IPS-NIHi11 (cell line): ENCODE measurements around the gene CHRD.

Experiments
- DNase-seq: peaks from one replicate; pipeline ENCODE4 v3.0.0; 2012; ENCODE audit warnings: mixed read lengths, low spot score

Gene CHRD

DNA sequence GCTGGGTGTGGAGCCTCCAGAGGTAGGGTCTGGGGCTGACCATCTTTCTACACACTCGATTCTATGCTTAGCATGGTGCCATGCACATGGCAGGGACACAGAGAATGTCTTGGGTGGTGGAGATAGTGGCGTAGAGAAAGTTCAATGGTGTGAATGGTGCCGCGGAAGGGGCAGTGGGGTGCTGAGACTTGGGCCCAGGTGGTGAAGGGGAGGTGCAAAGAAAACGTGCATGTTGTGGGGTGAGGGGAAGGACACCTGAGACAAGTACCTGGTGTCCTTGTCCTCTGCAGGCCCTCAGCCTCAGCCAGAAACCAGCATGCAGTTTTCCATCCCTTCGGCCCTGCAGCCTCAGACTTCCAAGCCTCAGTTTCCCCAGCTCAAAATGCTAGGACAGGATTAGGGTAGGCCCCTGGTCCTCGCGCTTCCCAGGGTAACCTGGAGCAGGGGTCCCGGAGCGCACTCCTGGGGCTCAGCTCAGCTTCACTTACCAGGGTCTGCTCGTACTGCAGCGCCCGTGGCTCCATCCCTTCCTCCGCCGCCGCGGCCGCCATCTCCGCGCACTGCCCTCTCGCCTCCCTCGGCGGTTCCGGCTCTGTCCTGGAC, 18.8 kb upstream of the CHRD start:
- DNase-seq, result no peak

DNA sequence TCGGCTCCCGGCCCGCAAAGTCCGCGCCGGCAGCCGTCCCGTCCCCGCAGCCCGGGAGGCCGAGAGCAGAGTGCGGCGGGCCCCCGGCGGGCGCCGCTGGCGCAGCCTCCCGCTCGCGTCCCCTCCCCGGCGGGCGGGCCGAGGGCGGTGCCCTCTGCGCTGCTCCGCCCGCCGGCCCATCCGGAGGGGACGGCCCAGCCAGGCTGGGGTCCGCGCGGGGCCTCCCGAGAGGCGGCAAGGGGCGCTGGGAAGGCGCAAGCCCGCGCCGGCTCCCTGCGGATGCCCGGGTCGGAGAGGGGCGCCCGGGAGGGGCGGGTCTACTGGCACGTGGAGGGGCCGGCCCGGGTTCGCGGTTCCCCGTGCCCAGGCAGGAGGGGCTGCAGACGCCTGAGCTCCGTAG, 18.3 kb upstream of the CHRD start, which contains the start of the genes CLCN2 and POLR2H:
Gene CLCN2 (minus strand): TSS at position 74 of the 400 bp plus-strand sequence. CDS start 126 bp downstream, outside the sequence.
Gene POLR2H (plus strand): TSS at position 179 of the 400 bp plus-strand sequence. CDS start 1,783 bp downstream, outside the sequence.
- peak; percentile 83 for DNase-seq

DNA sequence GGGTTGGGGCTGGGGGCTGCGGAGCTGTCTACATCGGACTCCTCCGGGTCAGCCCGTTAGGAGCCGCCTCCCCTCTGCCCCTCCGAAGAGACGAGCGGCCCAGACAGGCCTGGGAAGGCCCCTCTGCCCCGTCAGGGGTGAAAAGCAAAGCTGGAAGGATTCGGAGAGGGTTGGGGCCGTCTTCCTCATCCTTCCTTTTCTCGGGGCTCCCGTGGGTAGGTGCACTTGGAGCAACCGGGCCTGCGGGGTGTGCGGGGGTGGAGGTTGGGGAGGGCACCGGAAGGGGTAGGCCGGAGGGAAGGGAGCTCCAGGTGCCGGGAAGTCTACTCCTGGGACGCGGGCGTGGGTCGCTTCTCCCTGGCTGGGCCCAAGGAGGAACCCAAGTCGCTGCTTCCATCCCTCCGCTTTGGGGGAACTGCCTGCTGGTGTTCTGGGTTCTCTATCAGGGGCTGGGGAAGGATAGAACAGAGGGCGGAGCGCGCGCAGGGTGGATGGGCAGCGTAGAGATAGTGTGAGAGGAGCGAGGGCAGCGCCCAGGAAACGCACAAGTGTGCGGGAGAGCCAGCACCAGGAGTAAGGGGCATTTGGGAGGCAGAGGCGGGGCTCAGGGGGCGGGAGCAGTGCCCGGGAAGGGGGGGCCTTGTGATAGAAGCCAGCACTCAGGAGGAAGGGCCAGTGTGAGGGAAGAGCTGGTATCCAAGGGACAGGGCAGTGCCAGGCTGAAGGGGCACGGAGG, 17.8 kb upstream of the CHRD start:
- no peak for DNase-seq

DNA sequence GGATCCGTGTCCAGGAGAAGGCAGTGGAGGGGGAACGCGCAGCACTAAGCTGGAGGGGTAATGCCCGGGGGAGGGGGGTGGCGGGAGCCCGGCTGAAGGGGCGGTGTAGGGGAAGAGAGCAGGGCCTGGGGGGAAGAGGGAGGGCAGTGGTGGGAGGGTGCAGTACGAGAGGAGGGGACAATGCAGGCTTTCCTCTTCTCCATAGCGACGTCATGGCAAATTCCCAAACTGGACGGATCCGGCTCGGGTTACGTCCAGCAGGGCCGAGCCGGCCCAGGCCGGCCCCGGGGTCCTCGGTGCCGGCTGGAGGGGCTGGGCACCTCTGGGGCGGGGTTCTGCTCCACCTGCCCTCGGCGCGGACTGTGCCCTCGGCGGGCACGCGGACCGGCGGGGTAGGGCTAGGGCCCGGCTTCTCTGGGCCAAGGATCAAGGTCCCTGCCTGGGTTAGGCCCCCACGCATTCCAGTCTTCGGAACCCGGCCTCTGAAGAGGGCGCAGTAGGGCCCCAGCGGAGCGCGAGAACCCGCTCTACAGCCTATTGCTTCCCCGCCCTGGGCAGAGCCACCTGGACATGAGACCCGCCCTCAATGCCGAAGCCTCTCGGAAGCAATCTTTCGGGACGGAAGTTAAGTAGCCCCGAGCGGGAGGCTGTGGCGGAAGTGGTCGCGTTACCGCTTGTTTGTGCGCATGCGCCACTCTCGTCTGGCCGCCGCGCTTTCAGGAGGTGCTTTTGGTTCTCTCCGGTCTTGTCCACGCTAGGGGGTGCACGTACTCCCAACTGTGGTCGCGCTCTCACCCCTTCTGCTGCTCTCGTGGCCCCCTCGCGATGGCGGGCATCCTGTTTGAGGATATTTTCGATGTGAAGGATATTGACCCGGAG, 16.9 kb upstream of the CHRD start:
- DNase-seq, result peak; percentile 95

DNA sequence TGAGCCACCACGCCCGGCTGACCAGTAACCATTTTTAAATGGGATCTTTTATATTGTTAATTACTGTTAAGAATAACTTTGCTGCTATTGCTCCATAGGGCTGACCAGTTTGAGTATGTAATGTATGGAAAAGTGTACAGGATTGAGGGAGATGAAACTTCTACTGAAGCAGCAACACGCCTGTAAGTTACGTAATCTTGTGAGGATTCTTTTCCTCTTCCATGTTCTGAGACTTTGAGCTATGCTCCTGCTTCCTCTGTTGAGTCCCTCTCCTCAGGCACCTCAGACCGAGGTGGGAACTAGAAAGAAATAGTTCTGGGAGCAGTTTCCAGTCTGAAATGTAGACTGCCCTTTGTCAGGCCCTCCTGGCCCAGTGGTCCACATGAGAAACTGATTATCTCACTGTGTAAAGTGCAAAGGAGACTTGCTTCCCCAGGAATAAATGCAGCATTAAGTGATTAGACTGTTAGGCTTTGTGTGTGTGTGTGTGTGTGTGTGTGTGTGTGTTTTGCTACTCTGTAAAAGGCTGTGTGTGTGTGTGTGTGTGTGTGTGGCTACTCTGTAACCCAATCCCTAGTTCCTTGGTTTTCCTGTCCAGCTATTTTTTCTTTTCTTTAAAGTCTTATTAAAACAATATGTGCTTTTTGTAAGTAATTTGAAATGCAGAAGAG, 13.1 kb upstream of the CHRD start:
- DNase-seq, result no peak

DNA sequence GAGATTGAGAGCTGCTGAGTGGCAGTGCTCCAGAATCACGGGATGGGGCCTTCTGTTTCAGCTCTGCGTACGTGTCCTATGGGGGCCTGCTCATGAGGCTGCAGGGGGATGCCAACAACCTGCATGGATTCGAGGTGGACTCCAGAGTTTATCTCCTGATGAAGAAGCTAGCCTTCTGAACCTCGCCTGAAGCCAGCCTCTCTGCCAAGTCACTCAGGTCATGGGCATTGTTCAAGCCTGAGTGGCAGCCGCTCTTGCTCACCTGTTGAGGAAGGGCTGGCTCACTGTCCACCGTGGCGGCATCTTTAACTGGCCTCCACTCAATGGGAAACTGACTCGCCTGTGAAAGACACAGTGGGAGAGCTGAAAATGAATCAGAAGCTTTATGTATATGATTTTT, 11.7 kb upstream of the CHRD start:
- no peak for DNase-seq

DNA sequence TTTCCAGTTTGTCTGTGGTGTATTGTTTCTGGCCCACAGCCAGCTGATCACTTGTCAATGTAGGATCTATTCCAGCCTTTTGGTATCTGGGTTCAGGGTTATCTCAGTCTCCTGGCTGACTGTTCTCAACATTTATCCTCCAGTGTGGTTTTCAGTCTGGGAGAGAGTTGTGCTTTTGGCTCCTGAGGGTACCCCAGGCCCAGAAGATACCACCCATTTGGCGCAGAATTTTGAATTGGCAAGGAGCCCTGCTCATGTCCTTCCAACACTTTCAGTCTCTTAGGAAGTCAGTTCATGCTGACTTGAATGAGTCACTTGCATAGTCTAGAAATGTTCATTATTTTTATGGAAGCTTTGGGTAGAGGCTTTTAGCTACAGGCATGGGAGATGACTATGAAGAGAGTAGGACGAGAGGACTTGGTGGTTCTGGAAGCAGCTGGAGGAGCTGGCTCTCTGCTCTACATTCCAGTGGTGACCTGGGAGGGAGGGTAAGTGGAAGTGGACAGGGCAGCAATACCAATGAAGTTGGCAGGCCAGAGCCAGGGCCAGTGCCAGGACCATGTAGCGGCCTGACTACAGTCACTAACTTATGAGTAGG, 11.2 kb upstream of the CHRD start:
- DNase-seq, result no peak

DNA sequence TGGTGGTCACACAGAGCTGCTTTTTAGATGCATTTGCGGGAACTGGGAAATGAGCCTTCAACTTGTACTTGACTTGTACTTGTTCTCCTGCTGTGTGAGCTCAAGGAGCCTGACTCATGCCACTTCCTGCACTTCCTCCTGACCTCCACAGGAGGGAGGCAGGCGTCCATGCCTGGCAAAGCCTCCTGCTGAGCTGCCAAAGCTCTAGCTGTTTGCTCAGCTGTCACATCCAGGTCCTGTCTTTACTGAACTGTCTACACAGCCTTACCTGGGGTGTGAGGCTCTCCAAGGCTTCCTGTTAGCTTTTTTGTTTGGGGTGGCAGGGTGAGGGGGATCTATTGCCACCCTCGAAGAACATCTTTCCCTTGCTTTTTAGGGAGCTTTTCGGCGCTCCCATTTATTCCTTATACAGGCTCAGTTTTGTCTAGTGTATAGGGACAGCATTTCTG, 8.3 kb upstream of the CHRD start:
- peak; percentile 89 for DNase-seq

DNA sequence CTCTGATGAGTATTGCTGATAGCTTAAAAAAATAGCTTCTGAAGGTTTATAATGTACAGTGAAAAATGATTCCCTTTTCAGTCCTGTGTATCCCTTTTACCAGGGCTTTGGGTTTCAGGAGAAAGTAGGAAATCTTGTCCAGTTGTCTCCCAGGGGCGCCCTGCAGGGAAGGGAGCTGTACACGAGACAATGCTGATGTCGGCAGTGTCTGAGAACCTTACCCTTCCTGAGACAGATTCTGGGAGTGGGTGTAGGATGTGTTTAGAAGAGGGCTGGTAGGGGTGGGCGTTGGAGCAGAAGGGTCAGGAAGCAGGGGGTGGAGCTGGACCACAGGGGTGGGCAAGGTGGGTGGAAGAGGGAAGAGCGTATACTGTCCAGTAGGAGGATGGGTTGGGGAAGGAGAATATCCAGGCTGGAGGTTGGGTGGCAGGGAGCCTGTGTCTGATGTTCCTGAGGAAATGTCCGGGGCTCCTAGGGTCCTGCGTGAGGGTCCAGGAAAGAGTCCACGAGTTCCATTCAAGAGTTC, 7.5 kb upstream of the CHRD start:
- no peak for DNase-seq

DNA sequence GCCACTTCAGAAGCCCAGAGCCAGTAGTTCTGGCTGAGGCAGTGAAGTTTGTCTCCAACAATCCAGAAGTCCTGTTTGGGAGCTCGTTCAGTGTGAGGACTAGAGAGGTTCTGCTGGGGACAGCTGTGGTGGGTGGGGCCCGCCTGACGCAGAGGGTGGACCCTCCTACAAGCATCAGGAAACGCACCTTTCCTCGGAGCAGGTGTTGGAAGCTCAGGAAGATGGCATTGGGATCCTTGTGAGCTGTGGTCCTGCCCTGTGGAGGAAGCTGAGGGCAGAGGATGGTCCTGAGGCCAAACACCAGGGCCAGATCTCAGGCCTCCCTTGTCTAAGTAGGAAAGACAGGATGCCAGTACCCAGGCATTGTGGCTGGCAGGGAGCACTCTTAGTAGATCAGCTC, 6.9 kb upstream of the CHRD start:
- no peak for DNase-seq

DNA sequence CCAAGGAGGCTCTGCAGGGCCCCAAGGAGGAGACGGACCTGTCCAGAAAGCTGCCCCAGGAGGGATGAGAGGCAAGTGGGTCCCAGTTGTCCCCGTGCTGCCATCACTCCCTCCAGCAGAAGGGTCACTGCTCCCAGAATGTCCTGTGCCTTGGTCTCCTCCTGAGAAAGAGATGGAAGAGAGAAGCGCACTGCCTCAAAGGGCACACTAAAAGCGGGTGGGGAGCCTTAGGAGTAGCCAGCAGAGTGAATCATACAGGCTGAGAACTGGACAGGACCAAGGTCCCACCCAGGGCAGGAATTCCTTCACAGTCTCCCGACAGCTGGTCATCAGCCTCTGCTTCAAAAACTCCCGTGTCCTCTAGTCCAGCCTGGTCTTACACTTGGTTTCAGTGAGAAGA, 6.4 kb upstream of the CHRD start:
- no peak for DNase-seq

DNA sequence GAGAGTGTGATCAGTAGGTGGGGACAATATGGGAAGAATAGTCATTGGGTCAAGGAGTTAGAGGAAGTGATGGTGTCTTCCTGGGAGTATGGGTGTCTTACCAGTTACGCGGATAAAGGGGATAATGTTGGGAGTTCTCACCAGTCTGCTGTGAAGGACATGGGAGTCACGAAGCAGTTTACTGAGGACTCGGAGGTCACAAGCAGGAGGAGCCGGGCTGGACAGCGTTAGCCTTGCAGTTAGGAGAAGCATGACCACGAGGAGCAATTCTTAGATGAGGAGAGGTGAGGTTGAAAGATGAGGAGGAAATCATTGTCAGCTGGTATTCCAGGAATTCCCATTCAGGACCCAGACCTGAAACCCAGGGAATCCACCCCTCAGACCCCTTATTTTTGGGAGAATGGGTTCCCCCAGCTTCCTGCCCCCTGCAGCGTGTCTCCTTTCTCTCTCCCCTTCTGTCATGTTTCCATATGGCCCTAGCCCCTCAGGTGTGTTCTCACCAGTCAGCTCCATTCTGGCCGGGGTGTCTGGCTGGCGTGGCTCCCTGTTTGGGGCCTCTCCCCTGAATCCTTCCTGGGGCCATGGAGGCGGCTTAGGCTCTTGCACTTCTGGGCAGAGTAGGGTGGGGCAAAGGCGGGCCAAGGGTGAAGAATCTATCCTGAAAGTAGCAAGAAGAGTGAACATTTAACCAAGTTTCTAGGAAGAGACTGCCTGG, 4.0 kb upstream of the CHRD start:
- DNase-seq, result no peak

DNA sequence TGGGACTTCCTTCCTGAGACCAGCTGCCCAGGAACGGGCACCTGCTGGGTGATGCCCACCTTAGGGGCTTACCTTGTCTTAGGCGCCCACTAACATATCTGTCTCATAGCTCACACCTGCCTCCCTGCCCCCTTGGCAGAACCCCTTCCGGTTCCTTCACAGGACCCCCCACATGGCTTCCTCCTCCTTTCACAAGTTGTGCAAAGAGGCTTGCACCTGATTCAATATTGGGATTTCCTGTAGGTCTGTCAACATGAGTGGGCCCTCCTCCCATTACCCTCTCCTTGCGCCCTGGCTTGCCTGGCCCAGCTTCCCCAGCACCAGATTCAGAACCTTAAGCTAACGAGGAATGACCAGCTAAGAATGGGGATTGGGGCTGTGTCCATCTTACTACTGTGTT, 2.5 kb upstream of the CHRD start:
- no peak for DNase-seq

DNA sequence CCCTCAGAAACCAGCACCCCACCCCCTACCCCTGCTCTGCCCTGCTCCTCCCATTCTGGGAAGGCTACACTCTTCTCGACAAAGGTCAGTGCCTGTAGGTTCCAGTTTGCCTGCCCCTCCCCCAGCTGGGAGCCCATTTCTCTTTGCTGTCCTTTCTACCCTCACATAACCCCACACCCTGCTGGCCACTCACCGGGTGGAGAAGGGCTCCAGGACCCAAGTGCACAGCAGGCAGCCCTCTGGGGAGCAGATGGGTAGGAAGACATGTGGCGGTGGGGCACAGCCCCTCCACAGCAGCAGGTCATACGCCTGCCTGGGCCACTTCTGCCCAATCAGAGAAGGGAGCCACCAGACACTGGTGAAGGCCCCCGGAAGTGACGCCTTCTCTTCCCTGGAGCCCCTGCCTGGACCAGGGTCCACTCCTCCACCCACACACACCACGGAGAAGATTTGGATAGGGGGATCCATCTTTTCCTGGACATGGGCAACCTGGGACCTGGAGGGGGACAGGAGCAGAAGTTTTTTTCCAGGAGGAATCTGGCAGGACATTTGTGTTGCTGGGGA, 1.9 kb upstream of the CHRD start, which contains the start of gene THPO:
Gene THPO (minus strand): TSS at position 326 of the 564 bp plus-strand sequence. CDS start 1,948 bp downstream, outside the sequence.
- DNase-seq, result no peak

DNA sequence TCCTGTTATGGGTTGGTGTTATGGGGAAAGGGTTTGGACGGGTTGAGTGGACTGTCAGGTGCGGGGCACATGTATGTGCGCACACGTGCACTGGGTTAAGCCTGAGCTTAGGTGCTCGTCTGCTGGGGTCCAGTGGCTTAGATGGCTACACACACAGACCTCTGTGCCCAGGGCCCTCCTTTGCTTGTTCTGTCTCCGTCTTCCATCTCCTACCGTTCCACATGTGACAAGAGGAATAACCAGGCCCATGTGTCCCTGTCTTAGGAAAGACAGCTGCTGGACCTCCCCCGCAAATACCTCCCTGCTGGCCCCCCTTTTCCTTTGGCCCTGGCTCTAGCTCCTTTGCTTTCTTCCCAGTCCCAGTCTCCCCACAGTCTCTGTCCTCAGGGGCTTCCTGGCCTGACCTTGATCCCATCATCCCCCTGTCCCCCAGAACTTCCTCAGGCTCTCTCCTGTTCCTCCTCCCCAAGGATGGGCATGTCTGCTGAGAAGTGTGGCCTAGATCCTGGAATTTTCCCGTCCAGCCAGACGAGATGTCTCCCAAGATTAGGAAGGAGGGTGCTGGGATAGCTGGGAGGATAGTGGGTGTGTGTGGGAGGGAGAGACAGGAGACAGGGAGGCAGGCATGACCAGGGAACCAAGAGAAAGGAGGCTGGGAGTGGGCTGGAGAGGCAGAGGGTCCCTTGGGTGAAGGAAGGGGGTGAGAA, 1.1 kb upstream of the CHRD start:
- DNase-seq, result no peak

DNA sequence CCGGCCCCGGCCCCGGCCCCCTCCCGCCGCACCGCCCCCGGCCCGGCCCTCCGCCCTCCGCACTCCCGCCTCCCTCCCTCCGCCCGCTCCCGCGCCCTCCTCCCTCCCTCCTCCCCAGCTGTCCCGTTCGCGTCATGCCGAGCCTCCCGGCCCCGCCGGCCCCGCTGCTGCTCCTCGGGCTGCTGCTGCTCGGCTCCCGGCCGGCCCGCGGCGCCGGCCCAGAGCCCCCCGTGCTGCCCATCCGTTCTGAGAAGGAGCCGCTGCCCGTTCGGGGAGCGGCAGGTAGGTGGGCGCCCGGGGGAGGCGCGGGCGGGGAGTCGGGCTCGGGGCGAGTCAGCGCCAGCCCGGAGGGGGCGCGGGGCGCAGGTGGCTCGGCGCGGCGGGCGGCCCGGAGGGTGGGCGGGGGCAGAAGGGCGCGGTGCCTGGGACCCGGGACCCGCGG, 352 bp downstream of the CHRD start:
- DNase-seq, result peak; percentile 96

DNA sequence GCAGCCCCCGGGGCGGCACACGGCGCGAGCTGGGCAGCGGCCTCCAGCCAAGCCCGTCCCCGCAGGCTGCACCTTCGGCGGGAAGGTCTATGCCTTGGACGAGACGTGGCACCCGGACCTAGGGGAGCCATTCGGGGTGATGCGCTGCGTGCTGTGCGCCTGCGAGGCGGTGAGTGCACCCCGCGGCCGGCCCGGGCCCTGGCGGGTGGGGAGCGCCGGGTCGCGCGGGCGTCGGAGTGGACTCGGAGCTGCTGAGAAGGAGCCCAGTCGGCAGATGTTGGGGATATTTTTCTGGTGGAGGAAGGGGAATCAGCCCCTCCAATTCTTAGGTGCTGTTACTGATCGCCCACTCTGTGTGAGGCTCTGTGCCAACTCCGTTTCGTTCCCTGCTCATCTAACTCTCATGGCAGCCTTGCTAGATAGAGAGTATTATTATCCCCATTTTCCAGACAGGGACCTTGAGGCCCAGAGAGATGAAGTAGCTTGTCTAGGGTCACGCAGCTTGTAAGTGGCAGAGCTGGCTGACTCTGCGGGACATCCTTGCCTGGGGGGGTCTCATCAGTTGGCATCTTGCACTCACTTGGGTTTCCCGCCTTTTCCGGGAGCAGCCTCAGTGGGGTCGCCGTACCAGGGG, 890 bp downstream of the CHRD start:
- DNase-seq, result peak; percentile 55

DNA sequence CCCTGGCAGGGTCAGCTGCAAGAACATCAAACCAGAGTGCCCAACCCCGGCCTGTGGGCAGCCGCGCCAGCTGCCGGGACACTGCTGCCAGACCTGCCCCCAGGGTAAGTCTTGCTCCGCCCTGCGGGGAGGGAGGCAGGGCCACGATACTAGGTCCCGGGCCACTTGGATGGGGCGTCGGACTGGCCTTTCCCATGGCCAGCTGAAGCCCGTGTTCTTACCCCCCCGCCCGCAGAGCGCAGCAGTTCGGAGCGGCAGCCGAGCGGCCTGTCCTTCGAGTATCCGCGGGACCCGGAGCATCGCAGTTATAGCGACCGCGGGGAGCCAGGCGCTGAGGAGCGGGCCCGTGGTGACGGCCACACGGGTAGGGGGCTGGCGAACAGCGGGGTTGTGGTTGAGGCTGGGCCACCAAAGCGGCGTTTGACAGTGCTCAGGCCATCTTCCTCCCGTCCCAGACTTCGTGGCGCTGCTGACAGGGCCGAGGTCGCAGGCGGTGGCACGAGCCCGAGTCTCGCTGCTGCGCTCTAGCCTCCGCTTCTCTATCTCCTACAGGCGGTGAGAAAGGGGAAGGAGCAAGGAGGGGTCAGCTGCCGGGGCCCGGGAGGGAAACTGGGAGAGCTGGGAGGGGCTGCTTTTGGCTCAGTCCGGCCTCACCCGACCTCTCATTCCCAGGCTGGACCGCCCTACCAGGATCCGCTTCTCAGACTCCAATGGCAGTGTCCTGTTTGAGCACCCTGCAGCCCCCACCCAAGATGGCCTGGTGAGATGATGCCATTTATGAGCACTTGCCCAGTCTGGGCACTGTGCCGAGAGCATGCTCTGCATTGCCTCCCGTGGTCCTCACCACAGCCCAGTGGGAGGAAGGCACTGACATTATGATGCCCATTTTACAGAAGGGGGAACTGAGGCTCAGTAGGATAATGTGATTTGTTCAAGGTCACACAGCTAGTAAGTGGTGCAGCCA, 1.7 kb downstream of the CHRD start:
- peak; percentile 70 for DNase-seq
